HepG2 (cell line): ENCODE measurements around the gene ULBP1. TPM values are rescaled to one million over a fixed set of nuclear protein-coding genes. Genes with fewer than 3 reads are reported as not detected.

Source experiments
- ATAC-seq: fragments of 200-7000 bp; cut with Tn5 transposase; 3 replicates; pipeline ENCODE4 v1.9.1; 2020; ENCODE audit warnings: mild to moderate bottlenecking, moderate library complexity
- BruUV-seq: library from RNA; stranded (reverse); fragments of 400-500 nt; replicated peaks from 2 replicates; lab custom pipeline; 2021; lab: Mats Ljungman, UMichigan
- CTCF ChIA-PET: fragments of 300-600 bp; formaldehyde crosslinking; extraction: SDS; loops from one replicate; lab custom pipeline; 2021; ENCODE audit warnings: low total read pairs, inconsistent platforms, low intra/inter-chr PET ratio; lab: Yijun Ruan, JAX
- POLR2A ChIA-PET: fragments of 350-600 bp; sonication (Branson Sonifier 250); formaldehyde crosslinking; loops from one replicate; lab custom pipeline; 2020; ENCODE audit warnings: antibody characterized with exemption, inconsistent platforms; lab: Yijun Ruan, JAX
- DNase-seq: peaks from one replicate; pipeline ENCODE4 v3.0.0-alpha.2; 2015; ENCODE audit warnings: low spot score
- FAIRE-seq: peaks from 3 replicates; lab custom pipeline; 2011; peaks lifted over from hg19 to GRCh38; lab: Jason Lieb, UNC
- H2AFZ ChIP-seq: one replicate; pipeline ENCODE4 v1.6.1; 2011; ENCODE audit warnings: low read length, inconsistent platforms
- H3K27ac ChIP-seq: fragments of 300-600 bp; 3 replicates; pipeline ENCODE4 v1.8.0; 2011; ENCODE audit warnings: mixed run types, mild to moderate bottlenecking, mixed read lengths, low read length, inconsistent platforms; ENCODE audit not compliant: insufficient read depth; ENCODE audit errors: extremely low read length
- H3K27me3 ChIP-seq, 2 experiments: fragments of 200-600 bp in 1 of 2; 2 replicates in 1 of 2; 3 replicates in 1 of 2; pipeline versions ENCODE4 v1.6.0 to v1.8.0; 2011; ENCODE audit warnings: low read length in 2 of 2, mild to moderate bottlenecking in 2 of 2, moderate library complexity in 2 of 2, inconsistent platforms in 1 of 2; ENCODE audit not compliant: insufficient read depth in 2 of 2, control insufficient read depth in 1 of 2
- H3K36me3 ChIP-seq, 2 experiments: fragments of 200-600 bp in 1 of 2; replicated peaks in 1 of 2; 2 replicates in 1 of 2; 3 replicates in 1 of 2; pipeline versions ENCODE4 v1.5.1 to v1.8.0; 2011; ENCODE audit warnings: low read length in 2 of 2, inconsistent platforms in 1 of 2; ENCODE audit not compliant: insufficient read depth in 2 of 2, control insufficient read depth in 1 of 2
- H3K4me1 ChIP-seq: 2 replicates; pipeline ENCODE4 v1.5.1; 2012; ENCODE audit warnings: low read length, inconsistent platforms; ENCODE audit not compliant: insufficient read depth
- H3K4me2 ChIP-seq: 2 replicates; pipeline ENCODE4 v1.6.0; 2011; ENCODE audit warnings: low read depth, low read length, inconsistent platforms
- H3K4me3 ChIP-seq, 3 experiments: fragments of 200-600 bp in 1 of 3; sonication (generic), shearing (Covaris generic) in 1 of 3; replicated peaks in 1 of 3; 2 replicates each; pipeline ENCODE4 v1.5.1; 2011 to 2016; ENCODE audit warnings: low read length in 3 of 3, inconsistent platforms in 2 of 3, low read depth in 2 of 3, mild to moderate bottlenecking in 2 of 3, control low read depth in 1 of 3, mixed read lengths in 1 of 3; ENCODE audit not compliant: insufficient read depth in 1 of 3
- H3K79me2 ChIP-seq: one replicate; pipeline ENCODE4 v1.6.1; 2011; ENCODE audit warnings: low read length, inconsistent platforms; ENCODE audit not compliant: insufficient read depth
- H3K9ac ChIP-seq: 2 replicates; pipeline ENCODE4 v1.6.0; 2011; ENCODE audit warnings: mild to moderate bottlenecking, low read depth, low read length, inconsistent platforms; ENCODE audit not compliant: insufficient read depth
- H3K9me3 ChIP-seq: 2 replicates; pipeline ENCODE4 v1.5.1; 2012; ENCODE audit warnings: mild to moderate bottlenecking, low read length
- H4K20me1 ChIP-seq: 2 replicates; pipeline ENCODE4 v1.6.0; 2011; ENCODE audit warnings: inconsistent platforms, mild to moderate bottlenecking, low read length, moderate library complexity; ENCODE audit not compliant: insufficient read depth
- EHMT2 ChIP-seq: fragments of 200-600 bp; sonication (generic); IDR thresholded peaks from 2 replicates; pipeline ENCODE4 v1.7.0; 2017; ENCODE audit warnings: antibody characterized with exemption, low read depth, low read length, borderline replicate concordance
- RBM39 ChIP-seq: fragments of 200-400 bp; formaldehyde crosslinking; IDR thresholded peaks from one replicate; pipeline ENCODE4 v1.6.1; 2018; ENCODE audit warnings: antibody characterized with exemption, mild to moderate bottlenecking, low read depth, low read length; ENCODE audit not compliant: poor library complexity, severe bottlenecking
- TOPORS ChIP-seq: sonication (generic); formaldehyde crosslinking; IDR thresholded peaks from 2 replicates; pipeline ENCODE4 v1.8.0; 2023; ENCODE audit warnings: mild to moderate bottlenecking, missing genetic modification reagents
- ZNF83 ChIP-seq: sonication (generic); formaldehyde crosslinking; IDR thresholded peaks from 2 replicates; pipeline ENCODE4 v1.4.0; 2020; ENCODE audit warnings: missing genetic modification reagents, mild to moderate bottlenecking, borderline replicate concordance
- ZNF879 ChIP-seq: sonication (generic); formaldehyde crosslinking; IDR thresholded peaks from 2 replicates; pipeline ENCODE4 v1.8.1; 2023; ENCODE audit warnings: missing genetic modification reagents
- ZSCAN20 ChIP-seq: sonication (generic); formaldehyde crosslinking; IDR thresholded peaks from 2 replicates; pipeline ENCODE4 v1.4.0; 2020; ENCODE audit warnings: missing genetic modification reagents, mild to moderate bottlenecking, borderline replicate concordance
- WGBS: methylation state at CpG from one replicate; pipeline ENCODE4 v1.1.6; 2017; ENCODE audit warnings: low lambda C conversion rate; 5-methylcytosine and 5-hydroxymethylcytosine counted together
- in situ Hi-C: cut with HindIII; loops from 2 replicates; pipeline ENCODE4 v1.10.0; 2017; ENCODE audit warnings: low pct_unique_long_range_greater_than_20kb; ENCODE audit not compliant: extremely low pct_ligation_motif_present
- intact Hi-C: fragments of 100-400 bp; cut with micrococcal nuclease; formaldehyde crosslinking; loops from one replicate; pipeline ENCODE4 v1.10.0; 2022; ENCODE audit not compliant: unreplicated experiment
- polyA plus RNA-seq, 8 experiments: library from polyadenylated mRNA; depleted of rRNA in 3 of 8; stranded (reverse) in 7 of 8; unstranded in 1 of 8; fragments of >200 nt; fragmentation: Illumina TruSeq in 4 of 8; extraction: Trizol in 4 of 8; gene quantifications; 2 replicates each; pipeline versions ENCODE4 v1.2.1 to v1.2.3, GENCODE V29; 2011 to 2016; ENCODE audit warnings: low read depth in 4 of 8, missing spikeins in 1 of 8, mixed read lengths in 1 of 8; ENCODE audit not compliant: insufficient read depth in 1 of 8
- total RNA-seq, 5 experiments: library from RNA; depleted of rRNA; stranded (reverse); fragments of >200 nt; fragmentation: Illumina TruSeq; extraction: Trizol; gene quantifications; 2 replicates each; pipeline ENCODE4 v1.2.3, GENCODE V29; 2016; ENCODE audit warnings: low read depth in 1 of 5

Gene ULBP1
- total and polyA plus RNA-seq, 2 of the 13 experiments (the other 11 are each of a cell fraction or from before 2014, with no cell fraction given) = 0.04 to 0.09 TPM

DNA sequence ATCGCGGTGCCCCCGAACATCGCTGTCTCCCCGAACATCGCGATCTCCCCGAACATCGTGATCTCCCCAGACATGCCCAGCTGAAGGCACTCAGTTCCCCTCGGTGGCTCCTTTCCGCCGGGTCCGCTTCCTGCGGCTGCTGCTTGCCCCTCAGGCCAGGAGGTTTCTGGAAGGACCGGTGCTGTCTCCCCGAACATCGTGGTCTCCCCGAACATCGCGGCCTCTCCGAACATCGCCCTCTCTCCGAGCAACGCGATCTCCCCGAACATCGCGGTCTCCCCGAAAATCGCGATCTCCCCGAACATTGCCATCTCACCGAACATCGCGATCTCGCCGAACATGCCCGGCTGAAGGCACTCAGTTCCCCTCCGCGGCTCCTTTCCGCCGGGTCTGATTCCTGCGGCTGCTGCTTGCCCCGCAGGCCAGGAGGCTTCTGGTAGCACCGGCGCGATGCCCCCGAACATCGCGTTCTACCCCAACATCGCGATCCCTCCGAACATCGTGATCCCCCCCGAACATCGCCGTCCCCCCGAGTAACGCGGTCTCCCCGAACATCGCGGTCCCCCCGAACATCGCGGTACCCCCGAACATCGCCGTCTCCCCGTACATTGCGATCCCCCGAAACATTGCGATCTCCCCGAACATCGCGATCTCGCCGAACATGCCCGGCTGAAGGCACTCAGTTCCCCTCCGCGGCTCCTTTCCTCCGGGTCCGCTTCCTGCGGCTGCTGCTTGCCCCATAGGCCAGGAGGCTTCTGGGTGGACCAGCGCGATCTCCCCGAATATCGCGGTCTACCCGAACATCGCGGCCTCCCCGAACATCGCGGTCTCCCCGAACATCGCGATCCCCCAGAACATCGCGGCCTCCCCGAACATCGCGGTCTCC, 808 bp downstream of the ULBP1 start:
- peaks cover 4% of the 10 kb centered on the region; the same call in 1 of the 2 replicates for H3K4me1 ChIP-seq
- H3K36me3 ChIP-seq = no peaks in the 10 kb centered on the region
- ChIA-PET POLR2A (no interaction called here), CTCF (no interaction called here)
- no peak overlapping the region for H3K4me3 ChIP-seq
- H3K27me3 ChIP-seq = peaks cover 5 to 47% of the 10 kb centered on the region in 2 experiments
- H3K79me2 ChIP-seq = no peaks in the 10 kb centered on the region
- no peaks in the 10 kb centered on the region for H3K9me3 ChIP-seq
- WGBS = 87% methylated on average over 103 of the region's 103 CpGs
- no peaks in the 10 kb centered on the region for H4K20me1 ChIP-seq
- BruUV-seq = no TSS peak
- FAIRE-seq (no peak), ATAC-seq (no peak), DNase-seq (no peak)
- no peak overlapping the region for H3K9ac ChIP-seq
- no peak overlapping the region for H2AFZ ChIP-seq
- no peak for TF ChIP-seq EHMT2
- TF ChIP-seq RBM39 = peak; percentile 15
- no peak for TF ChIP-seq ZSCAN20 (CRISPR knock-in tag)
- no peak for TF ChIP-seq TOPORS (CRISPR knock-in tag)
- TF ChIP-seq ZNF83 = no peak
- no peak for TF ChIP-seq ZNF879
- intact Hi-C loops (no loop called here), in situ Hi-C loops (no loop called here)
- no peak overlapping the region for H3K4me2 ChIP-seq
- no peak overlapping the region for H3K27ac ChIP-seq
